Activated CD4-positive, alpha-beta memory T cell treated with anti-CD3 and anti-CD28 coated beads, Interleukin-2, amount 10 ng/mL, durations not matched to agents 7 days and 5 days (primary cell): ENCODE results near the gene FKBP11. TPM values are rescaled to one million over a fixed set of nuclear protein-coding genes. Genes with fewer than 3 reads are reported as not detected.
"Not testable (repeated sequence)": the region's sequence is repeated elsewhere in the genome, so short reads cannot be mapped to it uniquely, and the experiment has no call there.

ENCODE experiments used
- CTCF ChIA-PET: fragments of 350-600 bp; sonication (Branson Sonifier 250); formaldehyde crosslinking; loops from one replicate; lab custom pipeline; 2021; ENCODE audit warnings: antibody characterized with exemption, inconsistent platforms; lab: Charles Lee
- POLR2A ChIA-PET: fragments of 350-600 bp; sonication (Branson Sonifier 250); formaldehyde crosslinking; loops from one replicate; lab custom pipeline; 2021; ENCODE audit warnings: antibody characterized with exemption; lab: Charles Lee
- DNase-seq: peaks from one replicate; pipeline ENCODE4 v3.0.0-alpha.2; 2020
- H3K27ac Mint-ChIP-seq: one replicate; pipeline ENCODE4 v1.8.0; 2021; ENCODE audit warnings: mild to moderate bottlenecking, mixed read lengths
- H3K27me3 Mint-ChIP-seq: one replicate; pipeline ENCODE4 v1.8.0; 2021; ENCODE audit warnings: mixed read lengths
- H3K36me3 Mint-ChIP-seq: one replicate; pipeline ENCODE4 v1.8.0; 2021; ENCODE audit warnings: low read depth, mixed read lengths
- H3K4me1 Mint-ChIP-seq: one replicate; pipeline ENCODE4 v1.8.0; 2021; ENCODE audit warnings: mixed read lengths
- H3K4me3 Mint-ChIP-seq: one replicate; pipeline ENCODE4 v1.8.0; 2021; ENCODE audit warnings: mild to moderate bottlenecking, mixed read lengths
- H3K9me3 Mint-ChIP-seq: one replicate; pipeline ENCODE4 v1.8.0; 2021; ENCODE audit warnings: mixed read lengths
- total RNA-seq, 2 experiments: library from RNA; stranded (reverse); gene quantifications; one replicate each; pipeline ENCODE4 v1.2.3, GENCODE V29; 2021

Gene FKBP11
- total RNA-seq, 2 experiments from 2014 or later = 73.4 to 78.7 TPM

DNA sequence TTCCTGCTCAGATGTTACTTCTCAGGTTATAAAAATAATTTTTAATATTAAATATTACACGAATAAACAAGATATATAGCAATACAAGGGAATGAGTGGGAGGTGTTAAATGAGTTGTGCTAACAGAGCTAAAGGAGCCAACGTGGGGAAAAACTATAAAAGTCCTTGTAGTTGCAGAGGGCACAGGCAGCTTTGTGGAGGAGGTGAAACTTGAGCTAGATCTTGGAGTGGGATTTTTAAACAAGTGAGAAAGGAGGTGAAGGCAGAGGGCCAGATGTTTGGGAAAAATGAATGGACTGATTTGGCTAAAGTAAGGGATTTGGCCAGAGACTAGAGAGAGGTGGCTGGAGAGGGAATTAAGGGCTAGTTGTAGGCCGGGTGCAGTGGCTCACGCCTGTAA, 5.2 kb upstream of the FKBP11 start:
- Mint-ChIP-seq H3K27me3 (no peaks in the 10 kb centered on the region), H3K36me3 (peaks cover 46% of the 10 kb centered on the region), H3K9me3 (no peaks in the 10 kb centered on the region), H3K4me3 (no peak overlapping the region), H3K27ac (no peak overlapping the region), H3K4me1 (peaks cover 43% of the 10 kb centered on the region)
- no peak for DNase-seq
- ChIA-PET POLR2A (interaction anchor here (1.0 to 1.4 kb wide), 2 partner anchors 12 to 78 kb away, joined by 3 to 7 read pairs; partner anchors contain the start of gene DDX23), CTCF (interaction anchor here (0.6 to 1.4 kb wide), 4 partner anchors 9 to 78 kb away, joined by 3 to 6 read pairs (median 4); partner anchors contain the start of gene DDX23)

DNA sequence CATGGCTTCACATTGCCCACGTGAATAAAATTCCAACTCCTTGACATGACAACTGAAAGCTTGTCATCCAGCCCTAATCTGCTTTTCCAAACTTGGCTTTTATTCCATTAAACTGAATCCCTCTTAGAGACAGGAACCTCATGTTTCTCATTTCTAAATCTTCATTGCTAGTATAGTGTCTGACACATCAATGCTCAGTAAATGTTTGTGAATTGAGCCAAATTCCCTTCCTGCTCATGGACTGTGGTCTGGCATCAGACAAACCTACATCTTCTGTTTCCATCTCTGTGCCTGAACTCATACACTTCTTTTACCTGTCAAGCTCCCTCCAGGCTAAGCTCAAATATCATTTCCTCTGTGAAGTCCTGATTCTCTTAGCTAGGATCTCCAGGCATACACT, 4.3 kb upstream of the FKBP11 start:
- H3K27ac Mint-ChIP-seq = no peak overlapping the region
- no peak for DNase-seq
- no peak overlapping the region for H3K4me3 Mint-ChIP-seq
- no peaks in the 10 kb centered on the region for H3K9me3 Mint-ChIP-seq
- ChIA-PET CTCF (interaction anchor here (0.7 to 1.4 kb wide), 4 partner anchors 10 to 77 kb away, joined by 3 to 6 read pairs (median 3); partner anchors contain the start of gene DDX23), POLR2A (interaction anchor here (1.0 to 1.4 kb wide), 2 partner anchors 12 to 77 kb away, joined by 3 to 7 read pairs; partner anchors contain the start of gene DDX23)
- H3K4me1 Mint-ChIP-seq = peaks cover 40% of the 10 kb centered on the region
- peaks cover 43% of the 10 kb centered on the region for H3K36me3 Mint-ChIP-seq
- no peaks in the 10 kb centered on the region for H3K27me3 Mint-ChIP-seq

DNA sequence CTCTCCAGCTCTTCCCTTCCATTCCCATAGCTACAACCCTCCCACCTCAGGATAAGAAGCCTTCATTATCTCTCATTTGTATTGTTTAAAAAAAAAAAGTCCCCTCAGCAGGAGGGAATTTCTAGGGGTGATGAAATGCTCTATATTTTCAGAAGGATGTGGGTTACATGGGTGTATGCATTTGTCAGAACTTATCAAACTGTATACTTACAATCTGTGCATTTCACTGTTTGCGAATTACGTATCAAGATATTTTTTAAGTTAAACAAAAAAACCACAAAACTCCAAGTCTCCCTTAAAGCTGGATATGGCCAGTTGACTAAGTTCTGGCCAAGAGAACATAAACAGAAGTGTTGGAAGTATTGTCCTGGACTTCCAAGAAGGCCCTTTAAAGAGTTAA, 2.0 kb upstream of the FKBP11 start:
- Mint-ChIP-seq H3K4me3 (peak overlapping the region; percentile 15), H3K27me3 (no peaks in the 10 kb centered on the region), H3K27ac (peak overlapping the region; percentile 33), H3K4me1 (peaks cover 41% of the 10 kb centered on the region), H3K36me3 (peaks cover 51% of the 10 kb centered on the region), H3K9me3 (no peaks in the 10 kb centered on the region)
- DNase-seq = no peak
- CTCF ChIA-PET = interaction anchor here (1.0 to 8.2 kb wide), 5 partner anchors 10 to 61 kb away, joined by 3 to 61 read pairs (median 4); partner anchors contain the start of gene WNT1
- POLR2A ChIA-PET = interaction anchor here (0.9 kb wide), 1 partner anchor 24 kb away, joined by 3 read pairs; no protein-coding TSS in a partner anchor

DNA sequence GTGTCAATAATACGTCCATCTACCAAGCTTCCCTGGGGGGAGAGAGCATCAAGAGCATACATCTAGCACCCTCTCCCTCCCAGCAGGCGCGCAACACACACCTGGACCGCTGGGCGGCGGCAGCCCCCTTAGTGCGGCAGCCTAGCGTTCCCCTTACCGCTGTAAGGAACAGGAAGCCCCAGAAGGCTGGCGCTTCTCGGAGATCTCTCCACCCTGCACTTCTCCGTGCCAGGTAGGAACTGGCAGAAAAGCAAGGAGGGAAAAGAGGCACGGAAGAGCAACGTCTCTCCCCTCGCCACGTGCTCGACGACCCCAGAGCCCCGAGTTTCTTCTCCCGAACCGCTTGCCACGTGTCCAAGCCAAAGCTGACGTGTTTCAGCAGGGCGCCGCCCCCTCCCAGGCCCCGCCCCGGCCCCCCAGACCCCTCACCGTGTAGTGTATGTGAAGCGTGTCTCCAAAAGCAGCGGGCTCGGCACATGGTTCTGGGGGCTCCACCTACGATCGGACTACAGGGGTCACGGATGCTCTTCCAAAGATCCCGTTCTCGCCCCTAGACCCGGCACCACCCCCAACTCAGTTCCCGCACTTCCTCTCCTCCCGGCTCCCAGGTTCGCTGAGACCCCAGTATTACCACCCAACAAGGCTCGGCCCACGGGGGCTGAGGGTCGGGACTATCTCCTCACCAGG, 532 bp downstream of the FKBP11 start:
- ChIA-PET POLR2A (interaction anchor here (0.8 to 3.3 kb wide), 19 partner anchors 10 to 74 kb away, joined by 3 to 30 read pairs (median 4); partner anchors contain the start of genes ARF3, DDX23 and RND1), CTCF (interaction anchor here (0.7 to 8.2 kb wide), 14 partner anchors 11 to 167 kb away, joined by 3 to 61 read pairs (median 6); partner anchors contain the start of gene DDX23)
- peak overlapping the region; percentile 89 for H3K27ac Mint-ChIP-seq
- no peaks in the 10 kb centered on the region for H3K27me3 Mint-ChIP-seq
- peaks cover 53% of the 10 kb centered on the region for H3K36me3 Mint-ChIP-seq
- DNase-seq = peak; percentile 71
- H3K4me3 Mint-ChIP-seq = peak overlapping the region; percentile 94
- H3K9me3 Mint-ChIP-seq = no peaks in the 10 kb centered on the region
- H3K4me1 Mint-ChIP-seq = peaks cover 43% of the 10 kb centered on the region

DNA sequence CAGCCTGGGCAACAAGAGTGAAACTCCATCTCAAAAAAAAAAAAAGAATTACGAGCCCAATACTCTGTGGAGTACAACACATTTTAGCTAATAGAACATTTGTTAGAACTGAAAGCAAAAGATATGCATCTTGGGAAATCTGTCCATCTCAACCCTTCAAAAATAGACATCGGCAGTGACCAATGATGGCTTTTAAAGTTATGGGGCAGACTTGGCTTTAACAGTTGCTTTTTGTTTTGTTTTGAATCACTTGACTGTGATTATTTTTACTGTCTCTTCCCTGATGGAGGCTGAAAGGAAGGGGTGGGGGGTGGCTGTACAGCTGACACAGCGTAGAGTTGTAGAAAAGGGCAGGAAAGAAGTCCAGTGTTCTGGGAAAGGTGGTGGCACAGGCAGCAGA, 2.2 kb downstream of the FKBP11 start:
- no peak overlapping the region for H3K4me3 Mint-ChIP-seq
- POLR2A ChIA-PET = interaction anchor here (0.9 to 3.3 kb wide), 6 partner anchors 10 to 94 kb away, joined by 3 to 30 read pairs (median 5); partner anchors contain the start of gene RND1
- CTCF ChIA-PET = interaction anchor here (0.7 to 8.2 kb wide), 4 partner anchors 20 to 862 kb away, joined by 3 to 61 read pairs (median 19); partner anchors contain the start of gene DDX23
- H3K27me3 Mint-ChIP-seq = no peaks in the 10 kb centered on the region
- H3K36me3 Mint-ChIP-seq = peaks cover 49% of the 10 kb centered on the region
- peak overlapping the region; percentile 89 for H3K27ac Mint-ChIP-seq
- no peaks in the 10 kb centered on the region for H3K9me3 Mint-ChIP-seq
- peaks cover 51% of the 10 kb centered on the region for H3K4me1 Mint-ChIP-seq
- DNase-seq = no peak

DNA sequence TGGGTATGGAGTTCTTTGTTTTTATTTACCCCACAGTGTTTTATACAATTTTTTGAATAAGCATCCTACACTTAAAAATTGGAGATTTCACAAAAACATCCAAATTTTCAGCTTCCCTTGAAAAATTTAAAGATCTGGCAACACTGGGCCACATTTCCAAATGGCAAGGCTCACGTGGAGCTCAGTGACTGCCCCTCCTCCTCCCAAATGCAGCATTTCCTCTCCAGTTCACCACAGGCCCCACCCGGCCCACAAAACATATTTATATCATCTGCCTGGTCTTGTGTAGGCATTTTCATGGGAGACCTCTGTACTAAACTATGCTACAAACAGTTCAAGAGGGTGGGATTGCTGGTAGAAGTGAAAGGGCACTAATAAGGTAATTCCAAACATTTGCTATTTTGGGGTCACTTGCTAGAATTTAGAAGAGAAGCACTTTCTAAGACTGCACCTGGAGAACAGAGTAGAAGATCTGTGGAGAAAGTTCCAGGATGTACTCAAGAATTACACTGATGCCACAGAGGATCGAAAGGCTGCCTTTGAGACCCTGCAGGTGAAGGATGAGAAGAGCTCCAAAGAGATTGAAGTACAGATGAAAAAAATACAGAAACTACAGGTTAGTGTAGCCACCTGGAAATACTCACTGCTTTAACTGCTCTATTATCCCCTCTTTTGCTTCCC, 7.3 kb downstream of the FKBP11 start:
- Mint-ChIP-seq H3K27ac (peak overlapping the region; percentile 85), H3K27me3 (no peaks in the 10 kb centered on the region), H3K36me3 (peaks cover 32% of the 10 kb centered on the region), H3K4me1 (peaks cover 34% of the 10 kb centered on the region), H3K9me3 (peaks cover 2% of the 10 kb centered on the region), H3K4me3 (peak overlapping the region; percentile 81)
- POLR2A ChIA-PET = interaction anchor here (0.9 to 2.0 kb wide), 7 partner anchors 10 to 66 kb away, joined by 3 to 9 read pairs (median 5); partner anchors contain the start of genes ARF3 and DDX23
- DNase-seq = peak; percentile 65
- CTCF ChIA-PET = interaction anchor here (0.6 to 2.6 kb wide), 10 partner anchors 11 to 79 kb away, joined by 3 to 8 read pairs (median 6); partner anchors contain the start of gene WNT1

DNA sequence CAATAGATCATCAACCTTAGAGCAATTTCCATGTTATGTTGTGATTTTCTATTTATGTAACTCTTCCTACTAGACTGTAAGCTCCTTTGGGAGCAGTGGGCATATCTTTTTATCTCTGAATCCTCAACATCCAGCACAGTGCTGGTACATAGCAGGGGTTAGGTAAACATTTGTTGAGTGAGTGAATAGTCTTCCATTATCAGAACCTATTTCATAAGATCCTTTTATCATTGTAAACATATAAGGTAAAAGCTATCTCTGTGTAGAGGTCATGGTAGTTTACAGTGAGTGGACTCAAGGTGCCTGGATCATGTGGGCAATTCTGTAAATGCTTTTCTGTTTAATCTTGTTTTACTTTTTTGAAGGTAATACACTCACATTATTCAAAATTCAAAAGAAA, 15.1 kb downstream of the FKBP11 start:
- Mint-ChIP-seq H3K36me3 (no peaks in the 10 kb centered on the region), H3K27ac (no peak overlapping the region), H3K4me3 (no peak overlapping the region), H3K27me3 (peaks cover 5% of the 10 kb centered on the region), H3K9me3 (no peaks in the 10 kb centered on the region), H3K4me1 (no peaks in the 10 kb centered on the region)
- ChIA-PET CTCF (interaction anchor here (0.7 to 2.9 kb wide), 5 partner anchors 14 to 414 kb away, joined by 3 to 8 read pairs (median 4); no protein-coding TSS in a partner anchor), POLR2A (no interaction called here)
- DNase-seq = no peak

DNA sequence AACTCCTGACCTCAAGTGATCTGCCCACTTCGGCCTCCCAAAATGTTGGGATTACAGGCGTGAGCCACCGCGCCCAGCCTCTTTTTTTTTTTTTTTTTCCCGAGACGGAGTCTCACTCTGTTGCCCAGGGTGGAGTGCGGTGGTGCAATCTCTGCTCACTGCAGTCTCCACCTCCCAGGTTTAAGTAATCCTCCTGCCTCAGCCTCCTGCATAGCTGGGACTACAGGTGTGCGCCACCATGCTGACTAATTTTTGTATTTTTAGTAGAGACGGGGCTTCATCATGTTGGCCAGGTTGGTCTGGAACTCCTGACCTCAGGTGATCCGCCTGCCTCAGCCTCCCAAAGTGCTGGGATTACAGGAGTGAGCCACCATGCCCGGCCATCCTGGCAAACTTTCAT, 15.6 kb downstream of the FKBP11 start:
- H3K4me1 Mint-ChIP-seq = not testable (repeated sequence)

DNA sequence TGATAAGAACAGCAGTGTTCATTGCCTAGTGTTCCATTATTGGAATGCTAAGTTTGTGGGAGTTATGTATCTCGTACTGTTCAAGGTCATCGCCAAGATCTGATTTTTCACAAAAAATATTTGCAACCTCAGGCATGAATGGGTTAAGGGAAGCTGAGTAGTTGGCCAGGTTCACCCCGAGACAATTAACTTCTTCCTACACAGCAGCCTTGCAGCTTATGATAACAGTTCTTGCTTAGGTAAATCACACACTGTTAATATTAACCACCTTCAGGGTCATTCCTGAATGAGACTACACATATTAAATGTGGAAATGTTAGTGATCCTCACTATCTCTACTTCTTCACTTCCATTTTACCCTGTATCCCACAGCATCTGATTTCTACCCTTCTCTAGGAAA, 18.0 kb downstream of the FKBP11 start:
- H3K27me3 Mint-ChIP-seq = peaks cover 8% of the 10 kb centered on the region
- no peak for DNase-seq
- ChIA-PET POLR2A (interaction anchor here (1.8 kb wide), 1 partner anchor 10 kb away, joined by 5 read pairs; no protein-coding TSS in a partner anchor), CTCF (interaction anchor here (1.4 to 2.3 kb wide), 2 partner anchors 17 to 29 kb away, joined by 5 to 8 read pairs; partner anchors contain the start of gene FKBP11)
- no peaks in the 10 kb centered on the region for H3K36me3 Mint-ChIP-seq
- no peaks in the 10 kb centered on the region for H3K9me3 Mint-ChIP-seq
- no peak overlapping the region for H3K27ac Mint-ChIP-seq
- H3K4me1 Mint-ChIP-seq = peaks cover 14% of the 10 kb centered on the region
- H3K4me3 Mint-ChIP-seq = no peak overlapping the region

More for the DNA sequence above, 15.6 kb downstream of the FKBP11 start:
- H3K27ac Mint-ChIP-seq, H3K4me3 Mint-ChIP-seq, H3K27me3 Mint-ChIP-seq, POLR2A ChIA-PET, H3K9me3 Mint-ChIP-seq, DNase-seq, H3K36me3 Mint-ChIP-seq: not testable (repeated sequence)
- CTCF ChIA-PET = interaction anchor here (0.7 kb wide), 1 partner anchor 414 kb away, joined by 3 read pairs; no protein-coding TSS in a partner anchor

DNA sequence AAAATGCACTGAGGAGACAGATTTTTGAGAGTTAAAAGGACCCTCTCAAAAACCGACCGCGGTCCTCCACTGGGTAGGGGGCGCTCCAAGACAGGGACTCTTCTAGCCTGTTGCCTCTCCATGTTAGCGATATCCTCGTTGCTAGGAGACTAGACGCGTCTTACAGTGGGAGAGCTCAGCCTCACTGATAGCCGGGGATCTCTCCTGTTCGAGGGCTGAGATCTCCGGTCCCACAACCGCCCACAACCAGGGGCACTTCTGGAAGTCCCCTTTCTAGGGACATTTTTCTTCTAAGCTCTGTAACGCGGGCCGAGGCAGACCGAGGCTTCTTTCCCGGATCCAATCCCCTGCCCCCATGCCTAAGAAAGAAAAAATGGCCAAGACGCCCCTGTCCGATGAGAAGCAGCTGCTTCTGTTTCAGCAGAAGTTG, 21.3 kb downstream of the FKBP11 start:
- no peaks in the 10 kb centered on the region for H3K36me3 Mint-ChIP-seq
- peaks cover 8% of the 10 kb centered on the region for H3K27me3 Mint-ChIP-seq
- ChIA-PET POLR2A (interaction anchor here (1.0 to 1.5 kb wide), 5 partner anchors 14 to 51 kb away, joined by 3 to 5 read pairs (median 3); partner anchors contain the start of gene FKBP11), CTCF (interaction anchor here (0.7 to 6.2 kb wide), 21 partner anchors 10 to 127 kb away, joined by 3 to 61 read pairs (median 5); partner anchors contain the start of genes ARF3, DDX23, FKBP11 and WNT1)
- DNase-seq = peak; percentile 84
- peak overlapping the region; percentile 52 for H3K4me3 Mint-ChIP-seq
- peaks cover 21% of the 10 kb centered on the region for H3K4me1 Mint-ChIP-seq
- H3K27ac Mint-ChIP-seq = no peak overlapping the region
- H3K9me3 Mint-ChIP-seq = no peaks in the 10 kb centered on the region

DNA sequence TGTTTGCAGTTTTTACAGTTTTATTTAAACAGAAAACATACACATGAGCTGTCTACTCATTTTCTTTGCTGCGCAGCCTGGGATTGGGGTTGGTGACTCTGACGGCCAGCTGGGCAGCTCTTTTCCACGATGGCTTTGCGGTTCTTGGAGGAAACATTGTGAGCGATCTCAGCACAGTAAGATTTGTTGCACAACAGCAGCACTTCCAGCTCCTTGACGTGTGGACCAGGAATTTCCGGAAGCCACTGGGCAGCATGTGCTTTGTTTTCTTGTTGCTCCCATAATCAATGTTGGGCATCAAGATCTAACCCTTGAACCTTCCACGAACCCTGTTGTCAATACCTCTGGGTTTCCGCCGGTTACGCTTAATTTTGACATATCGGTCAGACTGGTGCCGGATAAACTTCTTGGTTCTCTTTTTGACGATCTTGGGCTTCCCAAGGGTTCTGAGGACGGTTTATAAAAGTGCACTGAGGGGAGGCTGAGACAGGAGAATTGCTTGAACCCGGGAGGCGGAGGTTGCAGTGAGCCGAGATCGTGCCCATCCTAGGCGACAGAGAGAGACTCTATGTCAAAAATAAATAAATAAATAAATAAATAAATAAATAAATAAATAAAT, 21.8 kb downstream of the FKBP11 start:
- CTCF ChIA-PET = interaction anchor here (0.7 to 6.2 kb wide), 22 partner anchors 9 to 127 kb away, joined by 3 to 61 read pairs (median 6); partner anchors contain the start of genes ARF3, DDX23, FKBP11 and WNT1
- POLR2A ChIA-PET = interaction anchor here (0.8 to 2.3 kb wide), 6 partner anchors 22 to 51 kb away, joined by 3 to 10 read pairs (median 4); partner anchors contain the start of genes DDX23 and FKBP11
- Mint-ChIP-seq H3K4me3 (peak overlapping the region; percentile 29), H3K9me3 (no peaks in the 10 kb centered on the region), H3K27ac (no peak overlapping the region), H3K36me3 (no peaks in the 10 kb centered on the region), H3K27me3 (peaks cover 10% of the 10 kb centered on the region), H3K4me1 (peaks cover 21% of the 10 kb centered on the region)
- no peak for DNase-seq
